Thyroid gland (tissue), 4 donors: ENCODE data around the gene FYB2. TPM values are rescaled to one million over a fixed set of nuclear protein-coding genes. Genes with fewer than 3 reads are reported as not detected.

Experiments
- DNase-seq, 2 donors: peaks; one replicate each; pipeline ENCODE4 v3.0.0-alpha.2; 2019
- H3K27ac ChIP-seq, 3 donors: fragments of 200-600 bp; sonication (generic); 1 replicate in 2 of 3; 2 replicates in 1 of 3; pipeline ENCODE4 v1.5.1; 2016 to 2019; ENCODE audit warnings: mild to moderate bottlenecking in 1 of 3, moderate library complexity in 1 of 3
- H3K27me3 ChIP-seq: fragments of 200-600 bp; sonication (generic); one replicate; pipeline ENCODE4 v1.5.1; 2019
- H3K36me3 ChIP-seq, 2 donors: fragments of 200-600 bp; sonication (generic); one replicate each; pipeline ENCODE4 v1.5.1; 2016 to 2019
- H3K4me1 ChIP-seq, 2 donors: fragments of 200-600 bp; sonication (generic); one replicate each; pipeline ENCODE4 v1.5.1; 2017 to 2019
- H3K4me3 ChIP-seq, 3 donors: fragments of 200-600 bp; sonication (generic); replicated peaks in 1 of 3; 1 replicate in 2 of 3; 2 replicates in 1 of 3; pipeline ENCODE4 v1.5.1; 2016; ENCODE audit warnings: mild to moderate bottlenecking in 1 of 3
- H3K9me3 ChIP-seq: fragments of 200-600 bp; sonication (generic); one replicate; pipeline ENCODE4 v1.5.1; 2017
- POLR2A ChIP-seq, 2 donors: fragments of 450-650 bp; IDR thresholded peaks; one replicate each; pipeline ENCODE4 v1.6.1; 2017; ENCODE audit warnings: antibody characterized with exemption in 2 of 2, mild to moderate bottlenecking in 2 of 2, moderate library complexity in 1 of 2
- WGBS, 2 donors: methylation state at CpG; one replicate each; pipeline ENCODE4 v1.1.5; 2017; 5-methylcytosine and 5-hydroxymethylcytosine counted together
- intact Hi-C: fragments of 100-400 bp; cut with DNase I; formaldehyde crosslinking; loops from one replicate; pipeline ENCODE4 v1.15.1; 2023
- total RNA-seq, 4 donors: library from RNA; depleted of rRNA; stranded (reverse); fragments of >200 nt; gene quantifications; one replicate each; pipeline ENCODE4 v1.2.3, GENCODE V29; 2016
- TF ChIP-seq, protein P1 (sequence below), 6 experiments: fragments of 200-600 bp in 3 of 6; fragments of 450-650 bp in 3 of 6; sonication (generic) in 3 of 6; IDR thresholded peaks; one replicate each; pipeline ENCODE4 v1.5.1; 2016 to 2019; ENCODE audit warnings: antibody characterized with exemption in 6 of 6, mild to moderate bottlenecking in 2 of 6, inconsistent platforms in 1 of 6, moderate library complexity in 1 of 6

Gene FYB2, protein sequence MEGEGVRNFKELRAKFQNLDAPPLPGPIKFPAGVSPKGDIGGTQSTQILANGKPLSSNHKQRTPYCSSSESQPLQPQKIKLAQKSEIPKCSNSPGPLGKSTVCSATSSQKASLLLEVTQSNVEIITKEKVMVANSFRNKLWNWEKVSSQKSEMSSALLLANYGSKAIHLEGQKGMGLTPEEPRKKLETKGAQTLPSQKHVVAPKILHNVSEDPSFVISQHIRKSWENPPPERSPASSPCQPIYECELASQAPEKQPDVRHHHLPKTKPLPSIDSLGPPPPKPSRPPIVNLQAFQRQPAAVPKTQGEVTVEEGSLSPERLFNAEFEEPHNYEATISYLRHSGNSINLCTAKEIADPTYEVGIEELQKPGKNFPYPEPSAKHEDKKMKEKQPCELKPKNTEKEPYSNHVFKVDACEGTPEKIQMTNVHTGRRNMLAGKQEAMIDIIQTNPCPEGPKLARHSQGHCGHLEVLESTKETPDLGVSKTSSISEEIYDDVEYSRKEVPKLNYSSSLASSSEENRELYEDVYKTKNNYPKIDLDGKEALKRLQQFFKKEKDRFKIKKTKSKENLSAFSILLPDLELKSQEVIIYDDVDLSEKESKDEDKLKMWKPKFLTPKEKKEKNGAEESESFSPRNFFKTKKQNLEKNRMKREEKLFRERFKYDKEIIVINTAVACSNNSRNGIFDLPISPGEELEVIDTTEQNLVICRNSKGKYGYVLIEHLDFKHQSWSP
- 1 to 10 TPM in 1 of 4 donors, under 1 TPM in 2, not detected in 1; 0.13 to 1.6 (median 0.78) TPM for total RNA-seq

DNA sequence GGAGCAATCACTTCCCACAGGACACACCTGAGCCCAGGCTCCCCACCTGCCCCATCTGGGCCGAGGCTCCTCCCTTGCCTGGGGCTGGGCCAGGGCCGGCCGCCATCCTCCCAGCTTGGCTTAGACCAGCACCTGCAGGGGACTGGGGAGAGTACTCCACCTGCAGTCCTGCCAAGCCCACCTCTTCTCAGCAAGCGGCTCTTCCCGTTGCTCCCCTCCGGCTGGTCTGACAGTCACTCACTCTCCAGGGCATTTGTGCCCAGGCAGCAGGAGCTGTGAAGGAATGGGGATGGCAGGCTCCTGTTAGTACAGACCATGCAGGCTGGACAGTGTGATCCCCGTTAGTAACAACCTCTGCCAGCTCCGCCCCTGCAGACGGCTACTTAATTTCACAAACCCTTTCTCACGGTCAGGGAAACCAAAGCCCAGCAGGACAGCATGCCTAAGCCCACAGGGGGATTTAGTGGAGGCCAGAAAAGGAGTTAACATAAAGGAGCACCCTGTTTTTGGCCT is at the start of gene FYB2:
Gene FYB2, minus strand, starts transcription at position 18 of the 513 bp plus-strand sequence. CDS start 114 bp downstream, outside the sequence.
- Histone ChIP-seq H3K4me3 (no peak within 1 kb of the TSS), H3K27me3 (no peaks in the 10 kb centered on the region), H3K36me3 (no peaks in the 10 kb centered on the region), H3K9me3 (no peaks in the 10 kb centered on the region), H3K4me1 (peaks cover 12% of the 10 kb centered on the region in 2 donors), H3K27ac (peak within 1 kb of the TSS; percentile 13 to 61 (median 36))
- WGBS, 2 donors = 44 to 45% methylated on average over 7 to 10 of the region's 10 CpGs
- peak in 1 of 2 donors; percentile 52 for DNase-seq
- intact Hi-C loops = no loop called here
- TF ChIP-seq, protein P1, sequence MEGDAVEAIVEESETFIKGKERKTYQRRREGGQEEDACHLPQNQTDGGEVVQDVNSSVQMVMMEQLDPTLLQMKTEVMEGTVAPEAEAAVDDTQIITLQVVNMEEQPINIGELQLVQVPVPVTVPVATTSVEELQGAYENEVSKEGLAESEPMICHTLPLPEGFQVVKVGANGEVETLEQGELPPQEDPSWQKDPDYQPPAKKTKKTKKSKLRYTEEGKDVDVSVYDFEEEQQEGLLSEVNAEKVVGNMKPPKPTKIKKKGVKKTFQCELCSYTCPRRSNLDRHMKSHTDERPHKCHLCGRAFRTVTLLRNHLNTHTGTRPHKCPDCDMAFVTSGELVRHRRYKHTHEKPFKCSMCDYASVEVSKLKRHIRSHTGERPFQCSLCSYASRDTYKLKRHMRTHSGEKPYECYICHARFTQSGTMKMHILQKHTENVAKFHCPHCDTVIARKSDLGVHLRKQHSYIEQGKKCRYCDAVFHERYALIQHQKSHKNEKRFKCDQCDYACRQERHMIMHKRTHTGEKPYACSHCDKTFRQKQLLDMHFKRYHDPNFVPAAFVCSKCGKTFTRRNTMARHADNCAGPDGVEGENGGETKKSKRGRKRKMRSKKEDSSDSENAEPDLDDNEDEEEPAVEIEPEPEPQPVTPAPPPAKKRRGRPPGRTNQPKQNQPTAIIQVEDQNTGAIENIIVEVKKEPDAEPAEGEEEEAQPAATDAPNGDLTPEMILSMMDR (IDR thresholded peaks at IDR 0.05) = no peak
- no peak for TF ChIP-seq POLR2A (IDR thresholded peaks at IDR 0.05)

DNA sequence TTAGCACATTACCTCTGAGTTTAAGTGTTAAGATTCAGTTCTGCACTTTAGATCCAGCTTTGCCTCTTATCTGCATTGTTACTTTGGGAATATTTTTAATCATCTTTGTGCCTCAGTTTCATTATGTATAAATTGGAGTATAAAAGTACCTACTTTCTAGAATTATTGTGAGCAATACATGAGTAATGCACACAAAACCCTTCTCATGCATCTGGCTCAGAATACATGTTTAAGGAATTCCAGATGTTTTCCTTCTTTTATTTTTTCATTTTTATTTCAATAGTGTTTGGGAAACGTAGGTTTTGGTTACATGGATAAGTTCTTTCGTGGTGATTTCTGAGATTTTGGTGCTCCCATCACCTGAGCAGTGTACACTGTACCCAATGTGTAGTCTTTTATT is 49.6 kb upstream of the FYB2 start:
- WGBS, 2 donors = 73 to 79% methylated on average over 2 of the region's 2 CpGs
- Histone ChIP-seq H3K9me3 (no peaks in the 10 kb centered on the region), H3K27me3 (no peaks in the 10 kb centered on the region), H3K36me3 (no peaks in the 10 kb centered on the region), H3K27ac (no peak overlapping the region), H3K4me1 (no peaks in the 10 kb centered on the region), H3K4me3 (no peak overlapping the region)
- no peak for DNase-seq
- intact Hi-C loops = no loop called here
- TF ChIP-seq, protein P1 (IDR thresholded peaks at IDR 0.05) = no peak
- TF ChIP-seq POLR2A (IDR thresholded peaks at IDR 0.05) = no peak

DNA sequence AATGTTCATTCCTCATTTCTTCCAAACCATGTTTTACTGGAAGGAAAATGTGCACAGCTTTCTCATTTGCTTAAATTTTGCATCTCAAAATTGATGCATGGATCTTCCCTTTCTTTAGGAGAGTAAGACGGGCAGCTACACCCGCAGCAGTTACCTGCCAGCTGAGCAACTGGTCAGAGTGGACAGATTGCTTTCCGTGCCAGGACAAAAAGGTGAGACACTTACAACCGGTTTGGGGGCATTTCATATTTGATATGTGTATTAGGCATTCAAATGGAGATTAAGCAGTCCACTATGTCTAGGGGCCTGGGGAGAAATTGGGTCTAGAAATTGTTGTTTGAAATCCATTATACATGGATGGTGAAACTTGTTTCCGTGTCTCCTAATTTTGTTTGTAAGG is 48.3 kb upstream of the FYB2 start:
- H3K4me3 ChIP-seq = no peak overlapping the region
- no peak overlapping the region for H3K27ac ChIP-seq
- WGBS, 2 donors = 71 to 87% methylated on average over 5 of the region's 5 CpGs
- no peak for DNase-seq
- intact Hi-C loops = no loop called here
- no peaks in the 10 kb centered on the region for H3K27me3 ChIP-seq
- no peaks in the 10 kb centered on the region for H3K4me1 ChIP-seq
- no peaks in the 10 kb centered on the region for H3K9me3 ChIP-seq
- no peak for TF ChIP-seq POLR2A (IDR thresholded peaks at IDR 0.05)
- TF ChIP-seq, protein P1 (IDR thresholded peaks at IDR 0.05) = no peak
- H3K36me3 ChIP-seq = no peaks in the 10 kb centered on the region

DNA sequence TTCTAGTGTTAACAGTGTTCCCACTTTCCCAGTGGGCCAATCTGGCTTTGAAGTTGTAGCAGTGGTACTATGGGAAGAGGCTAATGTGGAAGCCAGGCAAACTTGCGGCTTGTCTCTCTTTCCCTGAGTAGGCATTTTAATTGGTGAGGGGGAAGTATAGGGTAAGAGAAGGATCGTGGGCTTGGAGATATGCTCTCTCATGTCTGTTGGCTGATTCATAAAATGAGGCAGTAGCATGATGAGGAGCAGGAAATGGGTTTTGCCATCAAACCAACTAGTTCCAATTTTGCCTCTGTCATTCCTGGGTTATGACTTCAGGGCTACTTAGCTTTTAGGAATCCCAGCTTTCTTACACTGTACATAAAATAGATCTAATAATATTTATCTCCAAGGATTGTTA is 47.5 kb upstream of the FYB2 start:
- H3K9me3 ChIP-seq = no peaks in the 10 kb centered on the region
- H3K4me1 ChIP-seq = no peaks in the 10 kb centered on the region
- H3K36me3 ChIP-seq = no peaks in the 10 kb centered on the region
- 78 to 83% methylated on average over 2 of the region's 2 CpGs for WGBS, 2 donors
- H3K27me3 ChIP-seq = no peaks in the 10 kb centered on the region
- no peak overlapping the region for H3K27ac ChIP-seq
- DNase-seq = no peak
- no peak overlapping the region for H3K4me3 ChIP-seq
- TF ChIP-seq, protein P1 (IDR thresholded peaks at IDR 0.05) = no peak
- TF ChIP-seq POLR2A (IDR thresholded peaks at IDR 0.05) = no peak
- intact Hi-C loops = no loop called here
